ENCODE data around the gene CACNB4.

- no peak for TF ChIP-seq CTCF (IDR thresholded peaks at IDR 0.05)
- no peak for TF ChIP-seq RCOR1 (IDR thresholded peaks at IDR 0.05; ENCODE audit: low read length)
- TF ChIP-seq PBX3 (IDR thresholded peaks at IDR 0.05), result no peak
- no peak for TF ChIP-seq POLR2AphosphoS5 (IDR thresholded peaks at IDR 0.05; ENCODE audit: low read depth, low read length)
- no peak for TF ChIP-seq FOXJ3 (CRISPR knock-in tag; IDR thresholded peaks at IDR 0.05)
- no peak for TF ChIP-seq ELF1 (IDR thresholded peaks at IDR 0.05)
- TF ChIP-seq ZBTB33 (IDR thresholded peaks at IDR 0.05; ENCODE audit: borderline replicate concordance, low read depth), result no peak
- no peak for TF ChIP-seq EP300 (IDR thresholded peaks at IDR 0.05; ENCODE audit: borderline replicate concordance in 1 of 2, low read depth in 1 of 2, low read length in 1 of 2)
- TF ChIP-seq GATA2 (CRISPR knock-in tag; IDR thresholded peaks at IDR 0.05), result no peak
- no peak for TF ChIP-seq YY1 (IDR thresholded peaks at IDR 0.05; ENCODE audit: low read depth)
- no peak for TF ChIP-seq CHD2 (IDR thresholded peaks at IDR 0.05; ENCODE audit: low read length, partially characterized antibody)
- TF ChIP-seq JUND (IDR thresholded peaks at IDR 0.05), result no peak
- TF ChIP-seq MAX (IDR thresholded peaks at IDR 0.05; ENCODE audit: low read depth), result no peak
- no peak for TF ChIP-seq REST (IDR thresholded peaks at IDR 0.05; ENCODE audit: low read depth, low read length)
Observed at GRCh38 chr2:151869291-151869690, 229.6 kb downstream of the CACNB4 start.

All from SK-N-SH (cell line).